Neural crest cell (in vitro differentiated cells): ENCODE data around the gene CATSPER3. TPM values are rescaled to one million over a fixed set of nuclear protein-coding genes. Genes with fewer than 3 reads are reported as not detected.

Experiments used
- DNase-seq: peaks from one replicate; pipeline ENCODE4 v3.0.0; 2021; ENCODE audit warnings: low read depth, mixed read lengths, low spot score
- H3K27ac Mint-ChIP-seq: one replicate; pipeline ENCODE4 v1.8.0; 2021; ENCODE audit warnings: mild to moderate bottlenecking, mixed read lengths; ENCODE audit not compliant: unreplicated experiment
- H3K27me3 Mint-ChIP-seq: 2 replicates; pipeline ENCODE4 v1.8.0; 2021; ENCODE audit warnings: low read depth, mild to moderate bottlenecking, mixed read lengths
- H3K36me3 Mint-ChIP-seq: 2 replicates; pipeline ENCODE4 v1.8.0; 2021; ENCODE audit warnings: low read depth, mild to moderate bottlenecking, mixed read lengths
- H3K4me1 Mint-ChIP-seq: 2 replicates; pipeline ENCODE4 v1.8.0; 2021; ENCODE audit warnings: mixed read lengths
- H3K4me3 Mint-ChIP-seq: one replicate; pipeline ENCODE4 v1.8.0; 2021; ENCODE audit warnings: mild to moderate bottlenecking, mixed read lengths
- H3K9me3 Mint-ChIP-seq: 2 replicates; pipeline ENCODE4 v1.8.0; 2021; ENCODE audit warnings: mixed read lengths
- total RNA-seq: library from RNA; stranded (reverse); gene quantifications from 2 replicates; pipeline ENCODE4 v1.2.1, GENCODE V29; 2021
- TF ChIP-seq, protein P1 (sequence below): fragments of 200-600 bp; sonication (generic); conservative IDR thresholded peaks from 2 replicates; pipeline ENCODE4 v1.5.0; 2021; ENCODE audit warnings: antibody characterized with exemption, mild to moderate bottlenecking

CATSPER3 gene
- total RNA-seq, 1 donor from 2014 or later = 0.54 TPM

- Mint-ChIP-seq H3K4me3 (no peak overlapping the region), H3K4me1 (peaks cover 11% of the 10 kb centered on the region), H3K27ac (no peak overlapping the region), H3K36me3 (no peaks in the 10 kb centered on the region), H3K9me3 (no peaks in the 10 kb centered on the region), H3K27me3 (peaks cover 89% of the 10 kb centered on the region)
- DNase-seq = no peak
- TF ChIP-seq, protein P1, sequence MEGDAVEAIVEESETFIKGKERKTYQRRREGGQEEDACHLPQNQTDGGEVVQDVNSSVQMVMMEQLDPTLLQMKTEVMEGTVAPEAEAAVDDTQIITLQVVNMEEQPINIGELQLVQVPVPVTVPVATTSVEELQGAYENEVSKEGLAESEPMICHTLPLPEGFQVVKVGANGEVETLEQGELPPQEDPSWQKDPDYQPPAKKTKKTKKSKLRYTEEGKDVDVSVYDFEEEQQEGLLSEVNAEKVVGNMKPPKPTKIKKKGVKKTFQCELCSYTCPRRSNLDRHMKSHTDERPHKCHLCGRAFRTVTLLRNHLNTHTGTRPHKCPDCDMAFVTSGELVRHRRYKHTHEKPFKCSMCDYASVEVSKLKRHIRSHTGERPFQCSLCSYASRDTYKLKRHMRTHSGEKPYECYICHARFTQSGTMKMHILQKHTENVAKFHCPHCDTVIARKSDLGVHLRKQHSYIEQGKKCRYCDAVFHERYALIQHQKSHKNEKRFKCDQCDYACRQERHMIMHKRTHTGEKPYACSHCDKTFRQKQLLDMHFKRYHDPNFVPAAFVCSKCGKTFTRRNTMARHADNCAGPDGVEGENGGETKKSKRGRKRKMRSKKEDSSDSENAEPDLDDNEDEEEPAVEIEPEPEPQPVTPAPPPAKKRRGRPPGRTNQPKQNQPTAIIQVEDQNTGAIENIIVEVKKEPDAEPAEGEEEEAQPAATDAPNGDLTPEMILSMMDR = no peak
Observed at GRCh38 chr5:135038205-135038812, 70.6 kb downstream of the CATSPER3 start.

DNA sequence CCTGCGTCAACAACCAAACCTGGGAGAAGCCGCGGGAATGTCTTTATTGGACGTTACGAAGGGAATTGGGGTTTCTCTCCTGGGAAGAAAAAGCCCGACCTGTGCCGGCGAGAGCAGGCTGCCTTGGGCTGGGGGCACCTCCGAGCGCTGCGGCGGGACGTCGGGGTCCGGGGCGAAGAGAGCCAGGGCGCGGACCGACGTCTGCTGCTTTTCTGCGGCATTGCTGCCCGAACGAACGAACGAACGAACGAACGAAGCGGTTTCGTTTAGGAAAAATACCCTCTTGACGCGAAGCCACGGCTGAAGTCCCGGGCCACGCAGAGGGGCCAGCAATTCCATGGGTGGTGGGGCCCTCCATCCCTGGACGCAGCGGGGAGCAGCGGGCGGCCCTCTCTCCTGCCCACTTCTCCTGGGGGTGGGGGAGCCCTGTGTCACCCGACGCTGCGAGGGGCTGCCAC lies 71.1 kb downstream of the CATSPER3 start:
- Mint-ChIP-seq H3K27me3 (peaks cover 91% of the 10 kb centered on the region), H3K36me3 (no peaks in the 10 kb centered on the region), H3K9me3 (no peaks in the 10 kb centered on the region), H3K4me3 (no peak overlapping the region), H3K27ac (no peak overlapping the region), H3K4me1 (peaks cover 9% of the 10 kb centered on the region)
- TF ChIP-seq, protein P1 = no peak
- no peak for DNase-seq

DNA sequence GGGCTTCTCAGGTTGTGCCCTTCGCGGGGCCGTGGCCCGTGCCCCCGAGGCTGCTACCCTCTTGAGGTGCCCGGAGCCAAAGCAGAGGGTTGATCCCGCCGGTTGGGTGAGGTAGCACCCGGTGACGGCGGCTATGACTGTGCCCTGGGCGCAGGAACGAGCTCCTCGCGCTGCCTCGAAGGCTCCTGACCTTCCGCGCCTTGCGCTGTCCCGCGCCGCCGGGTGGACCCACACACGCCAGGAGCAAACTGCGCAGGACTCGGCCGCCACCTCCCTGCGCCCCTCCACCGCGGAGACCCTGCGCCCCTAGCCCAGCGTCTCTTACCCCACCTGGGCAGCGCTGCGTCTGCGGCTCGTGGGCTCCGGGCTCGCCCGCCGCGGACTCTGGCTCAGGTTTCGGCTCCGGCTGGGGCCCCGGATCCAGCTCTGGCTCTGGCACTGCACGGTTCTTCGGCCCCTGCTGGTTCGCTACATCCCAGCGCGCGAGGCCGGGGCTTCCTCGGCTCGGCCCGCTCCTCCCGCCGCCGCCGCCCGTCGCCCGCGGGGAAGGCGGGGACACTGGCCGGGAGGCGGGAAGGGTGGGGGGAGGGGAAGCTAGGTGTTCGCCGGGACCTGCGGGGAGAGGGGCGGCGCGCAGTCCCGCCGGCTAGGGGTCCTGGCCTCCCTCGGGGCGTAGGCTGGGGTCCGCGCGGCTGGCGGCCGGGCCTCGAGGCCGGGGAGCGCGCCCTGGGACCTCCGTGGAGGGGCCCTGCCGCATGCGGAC lies 71.7 kb downstream of the CATSPER3 start:
- Mint-ChIP-seq H3K27me3 (peaks cover 95% of the 10 kb centered on the region), H3K9me3 (no peaks in the 10 kb centered on the region), H3K27ac (no peak overlapping the region), H3K4me1 (peaks cover 7% of the 10 kb centered on the region), H3K4me3 (no peak overlapping the region), H3K36me3 (no peaks in the 10 kb centered on the region)
- TF ChIP-seq, protein P1 = no peak
- no peak for DNase-seq

DNA sequence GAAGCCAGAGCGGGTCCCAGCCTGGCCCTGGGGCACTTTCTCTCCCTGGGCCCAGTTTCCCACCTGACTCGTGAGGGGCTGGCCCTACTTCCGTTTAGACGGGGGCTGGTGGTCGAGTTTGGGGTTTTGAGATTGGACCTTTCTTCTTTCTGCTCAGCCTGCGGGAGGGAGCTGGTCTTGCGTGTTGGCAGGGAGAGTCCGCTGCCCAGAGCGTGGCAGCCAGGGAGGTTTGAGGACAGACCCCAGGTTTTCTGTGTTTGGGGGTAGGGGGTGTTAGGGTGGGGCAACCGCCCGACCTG lies 72.3 kb downstream of the CATSPER3 start:
- Mint-ChIP-seq H3K4me1 (peaks cover 1% of the 10 kb centered on the region), H3K4me3 (no peak overlapping the region), H3K27ac (no peak overlapping the region), H3K36me3 (no peaks in the 10 kb centered on the region), H3K27me3 (peaks cover 95% of the 10 kb centered on the region), H3K9me3 (no peaks in the 10 kb centered on the region)
- TF ChIP-seq, protein P1 = no peak
- DNase-seq = no peak

DNA sequence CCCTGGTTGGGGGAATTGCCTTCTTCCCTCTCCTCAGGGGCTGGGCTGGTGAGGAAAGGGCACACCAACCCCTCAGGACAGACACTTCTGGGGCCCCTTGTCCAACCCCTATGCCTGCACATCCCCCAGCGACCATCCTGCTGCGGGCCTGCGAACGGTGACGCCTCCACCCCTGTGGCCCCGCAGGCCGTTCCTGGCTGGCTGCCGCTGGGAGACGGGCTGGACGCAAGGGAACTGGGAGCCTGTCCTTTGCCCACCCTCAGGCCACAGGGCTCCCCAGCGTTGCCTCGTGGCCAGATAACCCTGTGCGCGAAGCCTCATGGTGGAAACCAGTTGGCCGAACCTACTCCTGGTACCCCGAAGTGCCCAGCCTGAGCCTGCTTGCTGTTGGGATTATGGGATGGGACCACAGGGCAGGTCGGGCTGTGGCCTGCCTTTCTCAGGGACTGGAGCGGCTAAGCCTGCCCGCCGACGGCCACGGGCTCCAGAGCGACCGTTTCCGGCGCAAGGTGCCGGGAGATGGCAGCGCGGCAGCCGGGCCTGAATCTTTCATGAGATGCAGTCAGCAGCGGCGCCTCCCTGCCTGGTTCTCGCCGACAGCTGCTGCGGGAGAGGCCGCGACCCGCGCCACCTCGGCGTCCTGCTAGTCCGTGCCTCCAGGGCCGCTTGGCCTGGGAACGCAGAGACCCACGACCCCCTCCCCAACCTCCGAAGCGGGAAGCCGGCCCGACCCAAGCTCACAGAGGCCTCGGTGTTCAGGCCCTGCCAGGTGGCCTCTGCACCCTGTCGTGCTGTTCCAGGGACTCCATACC lies 72.8 kb downstream of the CATSPER3 start:
- no peaks in the 10 kb centered on the region for H3K36me3 Mint-ChIP-seq
- H3K4me1 Mint-ChIP-seq = no peaks in the 10 kb centered on the region
- H3K27me3 Mint-ChIP-seq = peaks cover 95% of the 10 kb centered on the region
- H3K4me3 Mint-ChIP-seq = no peak overlapping the region
- DNase-seq = no peak
- no peaks in the 10 kb centered on the region for H3K9me3 Mint-ChIP-seq
- TF ChIP-seq, protein P1 = no peak
- H3K27ac Mint-ChIP-seq = no peak overlapping the region
